Measurements from ENCODE around the gene ZNF638.

Gene ZNF638

DNA sequence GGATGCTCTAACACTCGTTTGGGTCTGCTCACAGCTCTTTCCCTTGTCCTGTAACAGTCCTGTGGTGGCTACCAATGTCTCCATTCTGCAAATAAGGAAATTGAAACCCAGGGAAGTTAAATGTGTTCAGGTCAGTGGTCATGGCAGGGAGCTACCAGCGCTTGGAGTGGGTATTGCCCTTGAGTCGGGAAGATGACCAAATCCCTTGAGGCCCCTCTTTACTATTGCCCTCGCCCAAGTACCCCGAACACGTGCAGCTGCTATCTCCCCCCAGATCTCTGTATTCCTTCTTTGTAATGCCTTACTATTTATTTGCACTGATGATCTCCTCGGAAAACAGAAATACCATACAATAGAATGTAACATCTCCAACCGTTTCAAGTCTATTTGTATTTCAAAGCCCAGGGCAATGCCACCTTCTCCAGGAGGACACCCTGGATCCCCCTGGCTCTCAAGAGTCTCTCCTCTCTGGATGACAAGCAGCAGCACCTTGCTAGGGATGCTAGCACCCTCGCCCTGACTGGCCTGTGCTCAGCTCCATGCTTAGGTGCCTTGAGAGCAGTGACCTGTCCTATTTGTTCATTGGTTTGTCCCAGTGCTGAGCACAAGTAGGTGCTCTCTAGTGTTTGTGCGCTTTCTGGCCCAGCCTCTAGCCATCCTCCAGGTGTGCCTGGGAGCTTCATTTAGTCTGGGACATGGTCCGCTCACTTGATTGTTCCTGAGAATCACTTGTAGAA, 136.9 kb downstream of the ZNF638 start:
- in situ Hi-C loops (cut with MboI; ENCODE audit: low sequenced_read_pairs) = no loop called here

DNA sequence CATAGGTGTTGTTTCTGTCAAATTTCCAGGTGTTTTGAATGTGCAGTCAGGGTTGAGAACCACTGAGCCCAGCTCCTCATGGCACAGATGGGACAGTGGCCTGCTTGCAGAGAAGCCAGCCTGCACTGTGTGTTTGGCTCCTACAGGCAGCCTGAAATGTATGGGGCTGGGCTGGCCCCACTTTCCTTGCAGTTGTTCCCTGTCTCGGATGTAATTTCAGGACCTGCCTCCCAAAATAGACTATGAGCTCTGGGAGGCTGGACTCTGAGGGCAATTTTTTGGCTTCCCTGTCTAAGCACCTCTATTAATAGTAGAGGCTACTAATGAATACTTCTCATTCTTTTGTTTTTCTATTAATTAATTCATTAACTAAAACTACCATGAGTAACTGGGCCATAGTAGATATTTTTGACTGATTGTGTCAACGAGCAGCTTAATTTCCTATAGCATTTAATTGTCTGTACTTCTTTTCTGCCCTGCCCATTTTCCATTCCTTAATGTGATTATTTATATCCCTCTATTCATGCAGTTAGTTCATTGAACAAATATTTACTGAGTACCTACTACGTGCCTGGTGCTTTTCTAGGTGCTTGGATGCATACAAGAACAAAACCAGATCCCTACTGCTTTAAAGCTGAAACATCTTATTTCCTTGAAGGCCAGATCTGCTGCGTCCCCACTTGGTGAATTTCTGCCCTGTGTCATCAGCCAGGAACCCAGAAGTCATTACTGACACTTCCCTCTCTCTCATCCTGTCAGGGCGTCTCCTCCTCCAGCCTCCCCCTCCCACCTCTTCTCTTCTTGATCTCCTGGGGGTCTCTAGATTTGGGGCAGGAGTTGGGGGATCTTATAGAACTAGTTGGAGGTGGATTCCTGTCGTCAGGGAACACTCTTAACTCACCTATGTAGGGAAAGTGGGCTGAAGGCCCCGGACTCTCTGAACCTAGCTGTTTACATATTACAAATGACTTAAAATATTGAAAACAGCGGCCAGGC, 138.1 kb downstream of the ZNF638 start:
- in situ Hi-C loops (cut with MboI; ENCODE audit: low sequenced_read_pairs) = no loop called here

GRCh38 chr2:71471276-71471675, 139.7 kb downstream of the ZNF638 start:
- in situ Hi-C loops (cut with MboI; ENCODE audit: low sequenced_read_pairs) = no loop called here

DNA sequence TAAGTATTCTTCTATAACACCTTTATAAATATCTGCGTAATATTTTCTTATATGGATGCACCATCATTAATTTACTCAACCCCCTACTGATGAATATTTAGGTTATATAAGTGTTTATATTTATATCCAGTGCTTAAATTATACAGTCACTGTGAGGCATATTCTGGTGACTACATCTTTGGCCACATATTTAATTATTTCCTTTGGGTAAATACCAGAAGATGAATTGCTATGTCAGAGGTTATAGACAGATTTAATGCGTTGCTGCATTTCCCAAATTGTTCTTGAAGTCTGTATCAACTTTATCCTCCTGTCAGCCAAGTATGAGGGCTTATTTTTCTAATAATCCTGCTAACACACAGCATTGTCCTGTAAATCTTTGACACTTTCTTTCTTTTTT, 140.4 kb downstream of the ZNF638 start:
- in situ Hi-C loops (cut with MboI; ENCODE audit: low sequenced_read_pairs) = no loop called here

GRCh38 chr2:71473346-71474031, 141.9 kb downstream of the ZNF638 start:
- in situ Hi-C loops (cut with MboI; ENCODE audit: low sequenced_read_pairs) = no loop called here

DNA sequence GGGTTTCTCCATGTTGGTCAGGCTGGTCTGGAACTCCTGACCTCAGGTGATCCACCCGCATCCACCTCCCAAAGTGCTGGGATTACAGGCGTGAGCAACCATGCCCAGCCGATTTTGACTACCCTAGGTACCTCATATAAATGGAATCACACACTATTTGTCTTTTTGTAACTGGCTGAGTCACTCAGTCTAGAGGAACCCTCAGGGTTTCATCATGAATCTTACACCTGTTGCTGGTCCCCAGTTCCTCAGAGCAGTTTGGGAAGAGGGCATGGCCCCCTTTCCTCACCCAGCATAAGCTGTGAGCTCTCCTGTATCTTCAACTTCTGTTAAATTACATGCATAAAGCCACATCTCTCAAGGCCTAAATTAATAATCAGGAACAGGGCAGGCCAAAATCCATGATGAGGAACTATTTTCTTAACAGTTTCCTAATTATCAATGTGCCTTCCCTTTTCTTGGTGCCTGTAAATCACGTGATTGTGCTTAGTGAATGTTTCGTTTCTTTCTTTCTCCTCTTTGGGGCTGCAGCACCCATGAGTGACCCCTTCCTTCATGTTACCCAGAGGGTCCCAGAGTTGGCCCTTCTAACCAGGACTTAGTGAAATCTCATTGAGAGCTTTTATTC, 142.6 kb downstream of the ZNF638 start:
- in situ Hi-C loops (cut with MboI; ENCODE audit: low sequenced_read_pairs) = no loop called here

- in situ Hi-C loops (cut with MboI; ENCODE audit: low sequenced_read_pairs) = no loop called here
Measured at GRCh38 chr2:71474744-71475397, 143.3 kb downstream of the ZNF638 start.

DNA sequence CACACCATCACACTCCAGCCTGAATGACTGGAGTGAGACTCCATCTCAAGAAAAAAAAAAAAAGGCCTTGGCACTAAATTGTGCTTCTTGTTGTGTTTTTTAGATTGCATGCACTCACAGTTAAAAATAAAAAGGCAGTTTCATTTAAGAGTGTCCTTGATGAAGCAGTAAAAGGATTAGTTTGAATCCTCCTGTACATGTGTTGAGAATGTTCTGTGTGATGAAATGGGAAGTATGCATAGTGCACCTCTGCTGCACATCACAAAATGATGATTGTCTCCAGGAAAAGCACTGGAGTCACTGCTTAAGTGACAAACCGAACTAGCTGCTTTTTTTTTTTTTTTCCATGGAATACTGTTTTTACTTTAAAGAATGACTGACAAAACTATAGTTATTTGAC, 144.9 kb downstream of the ZNF638 start:
- in situ Hi-C loops (cut with MboI; ENCODE audit: low sequenced_read_pairs) = no loop called here

GRCh38 chr2:71477231-71477691, 145.7 kb downstream of the ZNF638 start:
- in situ Hi-C loops (cut with MboI; ENCODE audit: low sequenced_read_pairs) = no loop called here

- in situ Hi-C loops (cut with MboI; ENCODE audit: low sequenced_read_pairs) = no loop called here
Measured at GRCh38 chr2:71478806-71479205, 147.2 kb downstream of the ZNF638 start.

GRCh38 chr2:71479261-71479660, 147.7 kb downstream of the ZNF638 start:
- in situ Hi-C loops (cut with MboI; ENCODE audit: low sequenced_read_pairs) = no loop called here

DNA sequence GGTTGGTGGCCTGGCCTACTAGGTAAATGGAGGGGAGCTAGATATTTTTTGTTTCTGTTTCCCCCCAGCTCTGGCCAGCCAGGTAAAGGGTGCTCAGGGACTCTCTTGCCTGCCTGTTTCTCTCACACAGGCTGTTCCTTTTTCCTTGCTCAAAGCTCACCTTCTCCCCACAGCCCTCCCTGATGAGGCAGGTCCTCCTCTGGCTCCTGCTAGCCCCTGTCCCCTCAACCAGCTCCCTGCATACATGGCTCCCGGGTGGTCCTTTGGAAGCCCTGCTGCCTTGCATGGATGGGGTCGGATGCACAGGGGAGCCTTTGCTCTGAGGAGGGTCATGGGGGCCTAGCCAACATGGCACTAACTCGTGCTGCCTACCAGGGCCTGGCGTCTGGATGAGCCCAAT, 149.5 kb downstream of the ZNF638 start:
- in situ Hi-C loops (cut with MboI; ENCODE audit: low sequenced_read_pairs) = no loop called here

- in situ Hi-C loops (cut with MboI; ENCODE audit: low sequenced_read_pairs) = no loop called here
Measured at GRCh38 chr2:71482055-71482454, 150.5 kb downstream of the ZNF638 start.

DNA sequence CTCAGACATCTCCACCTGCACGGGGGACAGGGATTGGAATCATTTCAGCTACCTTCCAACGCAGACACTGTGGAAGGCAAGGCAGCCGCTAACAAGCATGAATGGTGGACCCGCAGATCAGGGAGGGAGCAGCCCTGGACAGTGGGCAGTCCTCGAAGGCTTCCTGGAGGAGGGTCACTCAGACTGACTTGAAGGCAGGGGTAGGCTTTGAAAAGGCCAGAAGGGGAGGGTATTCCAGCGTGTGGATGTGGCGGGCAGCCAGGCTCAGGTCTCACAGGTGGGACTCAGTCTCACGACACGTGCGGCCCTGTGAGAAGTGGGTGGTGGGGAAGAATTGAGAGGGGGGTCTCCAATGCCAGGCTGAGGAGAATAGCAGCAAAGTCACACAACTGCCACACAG, 151.7 kb downstream of the ZNF638 start:
- in situ Hi-C loops (cut with MboI; ENCODE audit: low sequenced_read_pairs) = no loop called here

- in situ Hi-C loops (cut with MboI; ENCODE audit: low sequenced_read_pairs) = no loop called here
Measured at GRCh38 chr2:71484354-71484753, 152.8 kb downstream of the ZNF638 start.
